HG03045 (cell line): ENCODE results near the gene SIPA1L3.
"Not testable (repeated sequence)": the region's sequence is repeated elsewhere in the genome, so short reads cannot be mapped to it uniquely, and the experiment has no call there.

Source experiments
- ATAC-seq: cut with Tn5 transposase; IDR thresholded peaks from one replicate; pipeline ENCODE4 v1.9.1; 2021; ENCODE audit warnings: mild to moderate bottlenecking, moderate library complexity; ENCODE audit not compliant: unreplicated experiment

Gene SIPA1L3

DNA sequence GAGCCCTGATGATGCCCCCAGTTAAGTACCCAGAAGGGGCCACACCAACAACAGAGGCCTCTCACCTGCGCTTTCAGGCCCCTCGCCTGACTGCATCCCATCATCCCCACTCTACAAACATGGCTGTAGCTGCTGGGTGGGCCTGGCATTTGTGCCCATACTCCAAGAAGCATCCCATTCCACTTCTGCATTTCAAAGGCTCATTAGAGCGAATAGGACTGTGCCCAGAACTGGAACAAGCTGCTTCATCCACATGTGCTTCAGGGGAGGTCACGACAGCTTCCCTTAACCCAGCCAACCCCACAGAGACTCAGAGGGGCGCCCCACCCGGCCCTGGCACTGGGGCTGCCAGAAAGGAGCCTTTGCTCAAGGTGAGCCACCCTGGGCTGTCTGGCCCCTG is 156.9 kb downstream of the SIPA1L3 start:
- ATAC-seq, result no peak

DNA sequence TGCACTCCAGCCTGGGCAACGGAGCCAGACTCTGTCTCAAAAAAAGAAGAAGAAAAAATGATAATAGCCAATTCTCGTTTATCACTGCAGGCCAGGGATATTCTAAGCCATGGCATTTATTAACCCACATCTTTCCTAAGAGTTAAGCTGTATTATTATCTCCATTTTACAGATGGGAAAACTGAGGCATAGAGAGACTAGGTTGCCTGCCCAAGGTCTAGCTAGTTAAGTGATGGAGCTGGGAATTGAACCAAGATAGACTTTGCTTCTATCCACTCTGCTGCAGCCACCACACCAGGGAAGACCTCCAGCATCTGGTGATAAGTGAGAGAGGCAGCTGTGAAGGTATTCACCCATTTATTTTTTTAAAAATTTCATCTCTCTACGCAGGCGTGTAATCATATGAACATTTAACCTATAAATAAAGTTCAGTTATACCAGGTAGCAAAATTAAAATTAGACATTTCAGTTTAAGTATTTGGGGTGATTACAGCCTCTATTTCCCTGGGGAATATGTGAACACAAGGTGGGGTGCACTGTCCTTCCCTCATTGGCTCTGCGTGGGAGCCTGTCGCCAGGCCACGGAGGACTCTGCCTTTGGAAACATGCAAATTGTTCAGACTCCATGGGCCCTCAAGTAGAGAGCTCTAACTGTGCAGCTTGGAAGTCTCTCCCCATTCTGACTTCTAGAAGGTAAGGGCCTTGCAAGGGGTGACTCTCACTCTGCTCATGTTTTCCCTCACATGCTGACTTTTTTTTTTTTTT is 157.8 kb downstream of the SIPA1L3 start:
- ATAC-seq, result no peak

GRCh38 chr19:38065775-38066174 is 158.8 kb downstream of the SIPA1L3 start:
- ATAC-seq, result not testable (repeated sequence)

DNA sequence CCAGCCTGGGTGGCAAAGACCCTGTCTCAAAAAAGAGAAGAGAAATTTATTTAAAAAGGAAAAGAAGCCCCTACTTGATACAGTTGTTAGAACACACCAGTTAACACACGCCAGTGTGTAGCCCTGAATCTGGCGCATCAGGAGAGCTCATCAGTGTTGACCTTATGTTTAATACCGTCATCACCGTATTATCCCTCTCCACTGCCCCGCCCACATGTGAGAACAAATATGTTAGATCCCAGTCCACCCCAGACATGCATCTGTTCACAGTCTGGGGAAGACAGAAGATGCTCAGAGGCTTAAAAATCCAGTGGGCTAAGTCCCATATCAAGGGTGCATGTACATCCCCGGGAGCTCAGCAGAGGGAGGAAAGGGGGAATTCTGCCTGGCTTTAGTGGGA is 161.8 kb downstream of the SIPA1L3 start:
- ATAC-seq, result no peak

DNA sequence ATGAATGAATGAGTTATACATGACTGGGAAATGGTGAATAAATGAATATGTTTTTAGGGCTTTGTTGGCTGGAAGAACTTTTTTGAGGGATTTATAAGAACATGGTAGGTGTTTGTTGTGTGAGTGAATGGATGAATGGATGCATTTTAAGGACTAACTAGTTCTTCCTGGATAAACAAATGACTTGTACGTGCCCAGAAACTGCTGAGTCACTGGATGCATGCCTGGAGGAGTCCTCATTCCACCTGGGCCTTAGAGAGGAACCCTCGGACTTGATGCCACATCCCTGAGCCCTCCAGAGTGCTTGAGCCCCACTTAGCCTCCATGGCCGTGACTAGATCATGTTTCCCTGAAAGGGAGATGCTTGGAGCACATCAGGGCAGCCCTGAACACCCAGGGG is 163.6 kb downstream of the SIPA1L3 start:
- no peak for ATAC-seq

DNA sequence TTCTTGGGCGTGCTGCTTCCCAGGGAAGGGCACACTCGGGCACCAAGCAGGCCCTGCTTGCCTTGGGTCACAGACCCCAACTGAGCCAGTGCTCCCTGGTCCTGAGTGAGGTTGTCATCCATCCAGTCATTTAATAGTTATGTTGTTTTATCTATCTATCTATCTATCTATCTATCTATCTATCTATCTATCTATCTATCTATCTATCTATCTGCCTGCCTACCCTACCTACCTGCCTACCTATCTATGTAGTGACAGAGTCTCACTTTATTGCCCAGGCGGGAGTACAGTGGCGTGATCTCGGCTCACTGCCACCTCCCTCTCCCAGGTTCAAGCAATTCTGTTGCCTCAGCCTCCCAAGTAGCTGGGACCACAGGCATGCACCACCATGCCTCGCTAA is 164.0 kb downstream of the SIPA1L3 start:
- ATAC-seq, result not testable (repeated sequence)

DNA sequence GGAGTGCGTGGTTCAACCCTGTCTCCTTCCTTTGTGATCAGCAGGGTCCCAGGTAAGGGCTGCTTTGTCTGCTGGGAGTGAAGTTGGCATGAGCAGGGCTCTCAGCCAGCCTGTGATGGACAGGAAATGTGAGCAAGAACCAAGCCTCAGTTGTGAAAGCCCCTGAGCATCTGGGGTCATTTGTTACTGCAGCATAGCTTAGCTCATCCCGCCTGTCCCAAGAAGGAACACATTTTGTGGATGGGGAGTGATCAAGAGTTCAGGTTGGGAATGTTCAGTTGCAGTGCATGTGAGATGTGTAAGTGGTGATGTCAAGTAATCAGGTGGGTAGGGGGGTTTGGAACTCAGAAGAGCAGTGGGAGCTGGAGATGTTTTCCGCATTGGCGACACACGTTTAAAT is 164.6 kb downstream of the SIPA1L3 start:
- no peak for ATAC-seq

- ATAC-seq, result no peak
Measured at GRCh38 chr19:38072776-38073750, 166.1 kb downstream of the SIPA1L3 start.

DNA sequence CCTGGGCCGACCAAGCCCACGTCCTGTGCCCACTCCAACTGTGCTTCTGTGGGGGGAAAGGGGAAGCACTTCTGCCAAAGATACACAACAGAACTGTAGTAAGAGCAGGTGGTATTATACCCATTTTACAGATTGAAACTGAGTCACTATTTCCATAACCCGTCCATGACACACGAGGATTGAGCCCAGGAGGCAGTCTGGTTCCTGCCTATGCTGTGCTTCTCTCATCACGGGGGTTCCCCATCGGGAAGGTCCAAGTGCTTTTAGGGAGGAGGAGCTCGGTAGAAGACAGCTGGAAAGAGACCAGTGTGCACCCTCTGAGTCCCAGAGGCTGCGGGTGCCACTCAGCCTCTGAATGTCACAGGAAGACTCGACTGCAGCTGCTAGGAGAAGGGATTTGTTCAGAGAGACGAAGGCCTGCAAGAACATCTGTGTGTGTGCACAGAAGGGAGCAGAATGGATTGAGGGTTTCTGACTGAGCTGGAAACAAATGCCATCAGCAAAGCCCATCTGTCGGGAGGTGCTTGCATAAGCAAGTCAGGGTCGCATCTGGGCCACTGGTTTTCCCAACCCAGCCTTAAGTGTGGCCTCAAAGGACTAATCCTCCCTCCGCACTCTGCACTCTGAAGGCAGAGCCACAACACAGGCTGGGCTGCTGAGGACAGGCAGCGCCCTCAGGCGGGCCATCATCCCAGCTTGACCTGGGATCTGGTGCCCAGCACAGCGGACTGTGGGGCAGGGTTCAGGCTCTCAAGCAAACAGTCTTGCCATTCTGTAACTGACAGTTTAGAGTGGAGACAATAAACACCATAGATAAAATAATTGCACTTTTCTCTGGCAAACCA is 167.1 kb downstream of the SIPA1L3 start:
- ATAC-seq, result no peak

DNA sequence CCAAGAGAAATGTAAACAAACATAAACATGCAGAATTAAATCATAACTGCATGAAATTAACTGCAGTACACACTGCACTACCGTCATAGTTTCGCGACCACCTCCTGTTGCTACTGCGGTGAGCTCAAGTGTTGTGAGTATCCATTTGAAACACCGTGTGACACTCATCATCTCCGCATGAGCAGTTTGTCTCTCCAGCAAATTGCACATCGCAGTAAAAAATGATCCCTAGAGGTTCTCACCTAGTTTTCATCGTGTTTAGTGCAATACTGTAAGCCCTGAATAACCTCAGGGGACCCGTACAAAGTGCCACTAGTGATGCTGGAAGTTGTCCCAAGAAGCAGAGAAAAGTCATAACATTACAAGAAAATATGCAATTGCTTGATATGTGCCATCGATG is 169.3 kb downstream of the SIPA1L3 start:
- ATAC-seq, result no peak

DNA sequence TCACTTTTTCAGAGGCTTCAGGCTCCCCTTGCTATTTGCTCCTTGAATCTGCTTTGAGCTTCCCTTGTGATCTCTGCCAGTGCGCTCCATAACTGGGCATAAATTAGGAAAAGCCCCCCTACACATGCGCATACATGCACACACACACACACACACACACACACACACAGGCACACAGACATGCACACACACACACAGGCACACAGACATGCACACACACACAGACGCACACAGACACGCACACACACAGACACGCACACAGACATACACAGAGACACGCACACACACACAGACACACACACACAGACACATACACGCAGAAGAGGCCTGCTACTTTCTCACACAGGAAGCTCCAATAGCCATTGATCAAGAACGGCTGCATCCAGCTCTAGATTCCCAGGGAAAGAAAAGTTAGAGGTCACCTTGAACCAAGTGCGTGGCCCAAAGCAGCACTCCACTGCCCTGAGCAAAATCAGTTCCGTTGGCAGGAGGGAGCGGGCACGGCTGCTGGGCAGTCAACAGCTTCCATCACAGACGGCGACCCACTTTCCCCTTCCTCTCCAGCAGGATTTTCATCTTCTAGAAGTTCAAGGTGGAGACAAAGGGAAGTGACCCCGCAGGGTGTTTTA is 171.4 kb downstream of the SIPA1L3 start:
- ATAC-seq, result no peak

GRCh38 chr19:38079926-38080380 is 172.9 kb downstream of the SIPA1L3 start:
- ATAC-seq, result peak; percentile 52

DNA sequence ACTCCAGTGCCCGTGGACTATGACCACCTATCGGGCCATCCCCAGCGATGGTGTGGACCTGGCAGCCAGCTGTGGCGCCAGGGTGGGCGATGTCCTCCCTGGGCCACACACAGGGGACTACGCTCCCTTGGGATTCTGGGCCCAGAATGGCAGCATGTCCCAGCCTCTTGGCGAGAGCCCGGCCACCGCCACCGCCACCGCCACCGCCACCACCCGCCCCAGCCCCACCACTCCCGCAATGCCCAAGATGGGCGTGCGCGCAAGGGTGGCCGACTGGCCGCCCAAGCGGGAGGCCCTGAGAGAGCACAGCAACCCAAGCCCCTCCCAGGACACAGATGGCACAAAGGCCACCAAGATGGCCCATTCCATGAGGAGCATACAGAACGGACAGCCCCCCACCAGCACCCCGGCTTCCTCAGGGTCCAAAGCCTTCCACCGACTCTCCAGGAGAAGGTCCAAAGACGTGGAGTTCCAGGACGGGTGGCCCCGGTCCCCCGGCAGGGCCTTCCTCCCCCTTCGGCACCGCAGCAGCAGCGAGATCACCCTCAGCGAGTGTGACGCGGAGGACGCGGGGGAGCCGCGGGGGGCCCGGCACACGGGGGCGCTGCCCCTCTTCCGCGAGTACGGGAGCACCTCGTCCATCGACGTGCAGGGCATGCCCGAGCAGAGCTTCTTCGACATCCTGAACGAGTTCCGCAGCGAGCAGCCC is 174.7 kb downstream of the SIPA1L3 start:
- ATAC-seq, result no peak

DNA sequence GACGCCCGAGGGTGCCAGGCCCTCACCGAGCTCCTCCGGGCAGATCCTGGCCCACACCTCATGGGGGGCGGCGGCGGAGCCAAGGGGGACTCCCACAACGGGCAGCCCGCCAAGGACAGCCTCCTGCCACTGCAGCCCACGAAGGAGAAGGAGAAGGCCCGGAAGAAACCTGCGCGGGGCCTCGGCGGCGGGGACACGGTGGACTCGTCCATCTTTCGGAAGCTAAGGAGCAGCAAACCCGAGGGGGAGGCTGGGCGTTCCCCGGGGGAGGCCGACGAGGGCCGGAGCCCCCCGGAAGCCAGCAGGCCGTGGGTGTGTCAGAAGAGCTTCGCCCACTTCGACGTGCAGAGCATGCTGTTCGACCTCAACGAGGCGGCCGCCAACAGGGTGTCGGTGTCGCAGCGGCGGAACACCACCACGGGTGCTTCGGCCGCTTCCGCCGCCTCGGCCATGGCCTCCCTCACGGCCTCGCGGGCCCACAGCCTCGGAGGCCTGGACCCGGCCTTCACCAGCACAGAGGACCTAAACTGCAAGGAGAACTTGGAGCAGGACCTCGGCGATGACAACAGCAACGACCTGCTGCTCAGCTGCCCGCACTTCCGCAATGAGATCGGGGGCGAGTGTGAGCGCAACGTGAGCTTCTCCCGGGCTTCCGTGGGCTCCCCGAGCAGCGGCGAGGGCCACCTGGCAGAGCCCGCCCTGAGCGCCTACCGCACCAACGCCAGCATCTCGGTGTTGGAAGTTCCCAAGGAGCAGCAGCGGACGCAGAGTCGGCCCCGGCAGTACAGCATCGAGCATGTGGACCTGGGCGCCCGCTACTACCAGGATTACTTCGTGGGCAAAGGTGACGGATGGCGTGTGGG is 175.5 kb downstream of the SIPA1L3 start:
- ATAC-seq, result no peak

DNA sequence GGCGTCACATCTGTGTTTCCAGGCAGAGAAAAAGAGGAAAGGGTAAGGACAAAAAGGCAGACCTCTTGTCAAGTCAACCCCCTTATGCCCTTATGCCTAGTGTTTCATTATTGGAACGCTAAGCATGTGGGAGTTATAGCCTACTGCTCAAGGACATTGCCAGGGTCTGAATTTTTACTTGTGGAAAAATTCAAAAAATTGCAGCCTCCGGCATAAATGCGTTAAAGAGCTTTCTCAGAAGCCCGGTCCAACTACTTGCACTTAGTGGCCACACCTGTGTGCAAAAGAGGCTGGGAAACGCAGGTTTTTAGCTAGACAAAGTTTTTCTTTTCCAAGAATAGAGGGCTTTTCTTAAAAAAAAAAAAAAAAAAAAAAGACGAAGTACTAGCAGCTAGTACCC is 177.2 kb downstream of the SIPA1L3 start:
- ATAC-seq, result no peak

- ATAC-seq, result no peak
Measured at GRCh38 chr19:38089440-38089839, 182.4 kb downstream of the SIPA1L3 start.

- no peak for ATAC-seq
Measured at GRCh38 chr19:38093154-38093553, 186.1 kb downstream of the SIPA1L3 start.

GRCh38 chr19:38093587-38093986 is 186.6 kb downstream of the SIPA1L3 start:
- ATAC-seq, result no peak
